A549 treated with ZK216348 at 1 μM for 4 hours (cell line): Measurements from ENCODE around the gene CYP1B1. TPM values are rescaled to one million over a fixed set of nuclear protein-coding genes. Genes with fewer than 3 reads are reported as not detected.

Experiments
- total RNA-seq: library from RNA; stranded (reverse); fragments of 200-300 nt; extraction: Qiagen RNA extraction; gene quantifications from 5 replicates; pipeline ENCODE4 v1.2.3, GENCODE V29; 2022; ENCODE audit warnings: low read depth

The CYP1B1 gene
- 4.3 to 7.6 TPM (median 5.6 TPM) in 5 replicates for total RNA-seq

DNA sequence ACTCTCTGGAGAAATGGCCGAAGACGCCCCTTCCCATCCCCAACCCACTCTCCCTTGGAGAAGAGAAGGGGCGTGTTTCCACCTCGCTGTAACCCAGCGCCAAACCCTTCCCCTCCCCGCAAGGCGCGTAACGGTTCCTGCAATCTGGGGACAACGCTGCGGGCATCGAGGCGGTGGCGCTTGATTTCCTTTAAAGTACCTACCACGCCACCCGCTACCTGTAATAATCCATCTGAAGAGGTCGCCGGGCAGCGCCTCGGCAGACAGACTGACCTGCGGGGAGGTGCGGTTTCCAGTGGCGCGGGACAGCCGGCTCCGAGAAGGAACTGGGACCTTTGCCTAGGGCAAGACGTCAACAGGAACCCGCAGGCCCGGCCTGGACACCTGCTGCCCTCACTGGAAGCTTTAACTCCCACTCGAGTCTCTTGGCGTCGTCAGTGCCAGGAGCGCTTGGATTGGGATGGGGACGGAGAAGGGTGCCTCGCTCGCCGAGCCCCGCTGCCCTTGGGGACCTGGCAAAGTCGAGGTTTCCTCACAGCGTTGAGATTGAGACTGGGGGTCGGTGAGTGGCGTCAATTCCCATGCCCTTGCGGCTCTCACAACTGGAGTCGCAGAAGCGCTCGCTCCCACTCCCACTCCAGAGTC is at the start of gene CYP1B1:
CYP1B1 (minus strand) TSS at position 645 of the 645 bp plus-strand sequence. CDS start 763 bp downstream, outside the sequence.

Other genes starting within 250 kb of the CYP1B1 start
- gene RMDN2, start 150.9 kb downstream of the CYP1B1 start, total RNA-seq, result 4.2 to 5.8 TPM (median 4.3 TPM) in 5 replicates